ENCODE measurements around the gene LSAMP. TPM values are rescaled to one million over a fixed set of nuclear protein-coding genes. Genes with fewer than 3 reads are reported as not detected.

LSAMP gene
- total RNA-seq, 1 experiment from 2014 or later: 3.1 TPM

DNA sequence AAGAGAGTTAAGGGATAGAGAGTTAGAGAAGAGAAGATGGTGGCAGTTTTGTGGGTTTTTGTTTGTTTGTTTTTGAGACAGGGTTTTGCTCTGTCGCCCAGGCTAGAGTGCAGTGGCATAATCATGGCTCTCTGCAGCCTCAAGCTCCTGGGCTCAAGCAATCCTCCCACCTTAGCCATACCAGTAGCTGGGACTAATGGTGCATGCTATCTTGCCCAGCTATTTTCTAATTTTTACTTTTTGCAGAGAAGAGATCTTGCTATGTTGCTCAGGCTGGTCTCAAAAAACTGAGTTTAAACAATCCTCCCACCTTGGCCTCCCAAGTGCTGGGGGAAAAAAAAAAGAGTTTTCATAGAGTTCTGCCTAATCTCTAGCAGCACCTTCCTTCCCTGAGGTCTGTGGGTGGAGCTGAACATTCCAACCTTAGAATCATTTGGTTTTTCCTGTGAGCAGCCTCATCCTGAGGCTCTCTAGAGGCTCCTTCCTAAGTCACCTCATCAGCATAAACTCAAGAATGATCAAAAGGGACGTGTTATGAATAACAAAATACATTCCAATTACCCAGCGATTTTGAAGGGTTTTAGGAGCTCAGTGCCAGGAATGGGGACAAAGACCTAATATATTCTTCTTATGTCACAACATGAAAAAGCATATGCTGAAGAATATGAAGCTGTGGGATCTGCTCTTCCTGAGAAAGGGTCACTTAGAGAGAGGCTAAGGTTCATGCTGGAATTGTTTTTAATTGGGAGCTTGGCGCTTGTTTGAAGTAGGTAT, 180.6 kb downstream of the LSAMP start:
- ATAC-seq (no peak), DNase-seq (ENCODE audit: low read depth, low spot score) (no peak)
- ChIA-PET CTCF (no interaction called here), POLR2A (interaction anchor here (0.7 kb wide), 1 partner anchor 36 kb away, joined by 4 read pairs; no protein-coding TSS in a partner anchor)
- no peak overlapping the region for H3K4me3 ChIP-seq (ENCODE audit: low read depth in 2 of 2, low read length in 2 of 2)
- TF ChIP-seq POLR2AphosphoS5 (IDR thresholded peaks at IDR 0.05; ENCODE audit: low read depth, low read length) (no peak), SIN3A (IDR thresholded peaks at IDR 0.05; ENCODE audit: borderline replicate concordance, insufficient read depth, low read depth, low read length) (no peak), CTCF (IDR thresholded peaks at IDR 0.05) (no peak), TCF7L2 (IDR thresholded peaks at IDR 0.05; ENCODE audit: low read depth, low read length) (no peak), REST (IDR thresholded peaks at IDR 0.05; ENCODE audit: insufficient read depth in 1 of 2, low read depth in 2 of 2, low read length in 1 of 2) (no peak)
- intact Hi-C loops (cut with micrococcal nuclease; ENCODE audit: unreplicated experiment) (no loop called here), in situ Hi-C loops (cut with HindIII; ENCODE audit: low pct_unique_long_range_greater_than_20kb, low sequenced_read_pairs) (no loop called here)
- no peak overlapping the region for H3K27ac ChIP-seq (ENCODE audit: low read length)
- no peaks in the 10 kb centered on the region for H3K36me3 ChIP-seq (ENCODE audit: control insufficient read depth, insufficient read depth, low read length)
- BruUV-seq (replicated peaks): no TSS peak
- no peaks in the 10 kb centered on the region for H3K27me3 ChIP-seq (ENCODE audit: control insufficient read depth, insufficient read depth, low read length)
- H3K4me1 ChIP-seq (ENCODE audit: control insufficient read depth, insufficient read depth, low read length): no peaks in the 10 kb centered on the region; the same call in 1 of the 2 replicates
- no peaks in the 10 kb centered on the region for H3K9me3 ChIP-seq (ENCODE audit: control insufficient read depth, insufficient read depth, low read depth, low read length)

DNA sequence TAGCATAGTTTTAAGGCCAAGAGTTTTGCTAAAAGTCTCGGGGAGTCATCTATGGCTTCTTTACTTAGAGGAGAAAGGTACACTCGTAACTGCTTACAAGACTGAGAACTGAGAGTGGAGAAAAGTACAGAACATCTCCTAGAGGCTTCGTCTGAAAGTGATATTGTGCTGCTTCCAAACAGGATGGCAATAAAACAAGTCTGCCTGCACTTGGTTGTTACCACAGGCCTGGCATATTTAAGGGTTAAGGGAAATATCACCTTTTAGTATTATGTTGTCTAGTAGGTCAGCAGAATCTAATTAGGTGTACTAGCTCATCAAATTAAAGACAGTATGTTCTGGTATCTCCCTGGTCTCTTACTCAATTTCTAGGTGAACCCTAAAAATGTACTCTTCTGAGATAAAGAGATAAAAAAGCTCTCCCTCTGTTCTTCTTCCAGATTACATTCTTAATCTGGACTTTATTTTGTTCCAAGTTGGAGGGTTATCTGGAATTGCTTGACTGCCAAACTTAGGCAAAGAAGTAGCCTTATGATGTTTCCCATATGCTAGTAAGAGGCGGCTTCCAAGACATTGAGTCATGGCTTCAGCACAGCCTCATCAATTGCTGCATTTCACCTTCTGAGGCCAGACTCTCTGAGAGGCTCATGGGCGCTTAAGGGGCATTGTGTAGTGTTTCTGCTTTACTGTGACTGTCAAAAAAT, 181.3 kb downstream of the LSAMP start:
- Histone ChIP-seq H3K9me3 (ENCODE audit: control insufficient read depth, insufficient read depth, low read depth, low read length) (no peaks in the 10 kb centered on the region), H3K36me3 (ENCODE audit: control insufficient read depth, insufficient read depth, low read length) (no peaks in the 10 kb centered on the region), H3K27me3 (ENCODE audit: control insufficient read depth, insufficient read depth, low read length) (no peaks in the 10 kb centered on the region), H3K4me1 (ENCODE audit: control insufficient read depth, insufficient read depth, low read length) (no peaks in the 10 kb centered on the region; the same call in 1 of the 2 replicates), H3K27ac (ENCODE audit: low read length) (no peak overlapping the region), H3K4me3 (ENCODE audit: low read depth in 2 of 2, low read length in 2 of 2) (no peak overlapping the region)
- ChIA-PET CTCF (no interaction called here), POLR2A (interaction anchor here (0.7 kb wide), 1 partner anchor 37 kb away, joined by 4 read pairs; no protein-coding TSS in a partner anchor)
- TF ChIP-seq SIN3A (IDR thresholded peaks at IDR 0.05; ENCODE audit: borderline replicate concordance, insufficient read depth, low read depth, low read length): no peak
- no peak for TF ChIP-seq TCF7L2 (IDR thresholded peaks at IDR 0.05; ENCODE audit: low read depth, low read length)
- no peak for TF ChIP-seq CTCF (IDR thresholded peaks at IDR 0.05)
- TF ChIP-seq REST (IDR thresholded peaks at IDR 0.05; ENCODE audit: insufficient read depth in 1 of 2, low read depth in 2 of 2, low read length in 1 of 2): no peak
- TF ChIP-seq POLR2AphosphoS5 (IDR thresholded peaks at IDR 0.05; ENCODE audit: low read depth, low read length): no peak
- no peak for ATAC-seq
- intact Hi-C loops (cut with micrococcal nuclease; ENCODE audit: unreplicated experiment) (no loop called here), in situ Hi-C loops (cut with HindIII; ENCODE audit: low pct_unique_long_range_greater_than_20kb, low sequenced_read_pairs) (no loop called here)
- no peak for DNase-seq (ENCODE audit: low read depth, low spot score)
- no TSS peak for BruUV-seq (replicated peaks)
